ENCODE measurements around the gene MGAM2.

Gene MGAM2

DNA sequence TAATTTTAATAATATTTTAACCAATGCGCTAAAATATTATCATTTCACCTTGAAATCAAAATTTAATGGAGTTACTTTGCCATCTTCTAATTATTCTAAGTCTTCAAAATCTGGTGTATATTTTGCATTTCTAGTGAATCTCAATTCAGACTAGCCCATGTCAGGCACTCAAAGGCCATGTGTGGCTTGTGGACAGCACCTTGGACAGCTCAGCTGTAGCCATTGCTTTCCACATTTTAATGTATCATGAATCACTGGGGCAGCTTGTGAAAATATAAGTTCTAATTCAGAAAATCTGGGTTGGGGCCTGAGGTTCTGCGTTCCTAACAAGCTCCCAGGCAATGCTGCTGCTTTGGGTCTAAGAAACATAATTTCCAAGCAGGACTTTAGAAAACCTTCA lies 57.2 kb downstream of the MGAM2 start:
- H3K4me3 ChIP-seq: no peak overlapping the region
- H3K27ac ChIP-seq: no peak overlapping the region

DNA sequence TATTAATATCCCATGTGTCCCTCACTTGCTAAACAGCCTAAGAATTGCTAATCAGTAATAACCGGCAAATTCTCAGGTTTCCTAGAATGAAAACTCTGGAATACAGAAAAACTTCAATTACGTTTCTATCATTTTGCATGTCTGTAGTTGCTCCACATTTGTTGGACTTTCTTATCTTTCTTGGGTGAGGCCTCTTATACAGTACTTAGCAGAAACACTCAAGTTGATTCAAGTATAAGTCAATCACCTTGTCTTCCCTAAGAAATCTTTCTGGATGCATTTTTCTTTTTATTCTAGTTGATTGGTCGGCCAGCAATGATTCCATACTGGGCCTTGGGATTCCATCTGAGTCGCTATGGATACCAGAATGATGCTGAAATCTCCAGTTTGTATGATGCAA lies 61.4 kb downstream of the MGAM2 start:
- Histone ChIP-seq H3K4me3 (no peak overlapping the region), H3K27ac (no peak overlapping the region)

DNA sequence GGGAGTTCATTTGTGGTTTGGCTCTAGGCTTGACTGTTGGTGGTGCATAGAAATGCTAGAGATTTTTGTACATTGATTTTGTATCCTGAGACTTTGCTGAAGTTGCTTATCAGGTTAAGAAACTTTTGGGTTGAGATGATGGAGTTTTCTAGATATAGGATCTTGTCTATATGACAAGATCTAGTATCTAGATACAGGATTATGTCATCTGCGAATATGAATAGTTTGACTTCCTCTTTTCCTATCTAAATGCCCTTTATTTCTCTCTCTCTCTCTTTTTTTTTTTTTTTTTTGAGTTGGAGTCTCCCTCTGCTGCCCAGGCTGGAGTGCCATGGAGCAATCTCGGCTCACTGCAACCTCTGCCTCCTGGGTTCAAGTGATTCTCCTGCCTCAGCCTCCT lies 62.9 kb downstream of the MGAM2 start:
- Histone ChIP-seq H3K27ac (no peak overlapping the region), H3K4me3 (no peak overlapping the region)

DNA sequence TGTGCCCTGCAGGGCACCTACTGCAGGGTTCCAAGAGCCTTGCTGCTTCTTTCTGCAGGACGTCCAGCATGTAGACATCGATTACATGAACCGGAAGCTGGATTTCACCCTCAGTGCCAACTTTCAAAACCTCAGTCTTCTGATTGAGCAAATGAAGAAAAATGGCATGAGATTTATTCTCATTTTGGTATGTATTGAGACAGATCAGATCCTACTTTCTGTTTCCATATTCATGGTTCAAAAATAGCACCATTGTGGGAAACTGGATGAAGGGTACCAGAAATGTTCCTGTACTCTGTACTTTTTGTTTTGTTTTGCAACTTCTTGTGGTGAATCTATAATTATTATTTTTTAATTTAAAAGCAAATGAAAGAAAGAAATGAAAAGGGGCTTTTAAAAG lies 64.1 kb downstream of the MGAM2 start:
- Histone ChIP-seq H3K4me3 (no peak overlapping the region), H3K27ac (no peak overlapping the region)

DNA sequence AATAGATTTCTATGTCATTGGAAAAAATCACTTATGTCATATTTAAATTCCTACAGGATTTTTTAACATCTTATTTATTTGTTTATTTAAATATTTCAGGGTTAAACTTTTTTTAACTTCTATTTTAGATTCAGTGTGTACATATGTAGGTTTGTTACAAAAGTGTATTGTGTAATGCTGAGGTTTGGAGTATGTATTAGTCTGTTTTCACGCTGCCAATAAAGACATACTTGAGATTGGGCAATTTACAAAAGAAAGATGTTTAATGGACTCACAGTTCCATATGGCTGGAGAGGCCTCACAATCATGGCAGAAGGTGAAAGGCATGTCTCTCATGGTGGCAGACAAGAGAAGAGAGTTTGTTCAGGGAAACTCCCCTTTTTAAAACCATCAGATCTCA lies 65.4 kb downstream of the MGAM2 start:
- H3K4me3 ChIP-seq: no peak overlapping the region
- H3K27ac ChIP-seq: no peak overlapping the region

DNA sequence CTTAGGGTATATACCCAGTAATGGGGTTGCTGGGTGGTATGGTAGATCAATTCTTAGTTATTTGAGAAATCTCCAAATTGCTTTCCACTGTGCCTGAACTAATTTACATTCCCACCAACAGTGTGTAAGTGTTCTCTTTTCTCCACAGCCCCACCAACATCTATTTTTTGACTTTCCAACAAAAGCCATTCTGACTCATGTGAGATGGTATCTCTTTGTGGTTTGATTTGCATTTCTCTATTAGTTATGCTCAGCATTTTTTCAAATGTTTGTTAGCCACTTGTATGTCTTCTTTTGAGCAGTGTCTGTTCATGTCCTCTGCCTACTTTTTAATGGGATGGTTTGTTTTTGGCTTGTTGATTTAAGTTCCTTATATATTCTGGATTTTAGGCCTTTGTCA lies 66.4 kb downstream of the MGAM2 start:
- no peak overlapping the region for H3K27ac ChIP-seq
- H3K4me3 ChIP-seq: no peak overlapping the region

DNA sequence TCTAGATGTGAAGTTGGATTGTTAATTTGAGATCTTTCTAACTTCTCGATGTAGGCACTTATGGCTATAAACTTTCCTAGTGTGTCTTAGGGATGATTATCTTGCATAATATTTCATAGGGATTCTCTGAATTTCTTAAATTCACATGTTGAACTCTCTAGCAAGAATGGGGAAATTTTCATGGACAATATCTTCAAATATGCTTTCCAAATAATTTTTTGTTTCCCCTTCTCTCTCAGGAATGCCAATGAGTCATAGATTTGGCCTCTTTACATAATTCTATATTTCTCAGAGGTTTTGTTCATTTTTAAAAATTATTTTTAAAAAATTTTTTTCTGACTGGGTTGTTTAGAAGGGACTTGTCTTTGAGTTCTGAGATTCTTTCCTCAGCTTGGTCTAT lies 68.9 kb downstream of the MGAM2 start:
- Histone ChIP-seq H3K4me3 (no peak overlapping the region), H3K27ac (no peak overlapping the region)

DNA sequence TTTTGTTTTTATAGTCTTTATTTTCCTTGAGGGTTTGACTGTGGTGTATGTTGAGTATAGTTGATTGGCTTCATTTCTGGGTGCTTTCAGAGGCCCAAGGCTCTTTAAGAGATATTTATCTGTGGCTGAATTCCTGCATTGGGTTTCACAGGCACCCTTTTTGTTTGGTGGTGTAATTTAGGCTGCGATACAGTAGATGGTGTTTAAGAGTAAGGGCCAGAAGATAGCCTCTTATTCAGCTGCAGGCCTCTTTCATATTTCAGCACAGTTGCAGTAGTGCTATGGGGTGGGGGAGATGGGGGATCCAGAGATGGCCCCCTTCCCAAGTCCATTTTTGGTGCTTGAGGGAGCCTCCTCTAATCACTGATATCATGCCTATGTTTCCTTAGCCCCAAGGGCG lies 69.7 kb downstream of the MGAM2 start:
- no peak overlapping the region for H3K27ac ChIP-seq

DNA sequence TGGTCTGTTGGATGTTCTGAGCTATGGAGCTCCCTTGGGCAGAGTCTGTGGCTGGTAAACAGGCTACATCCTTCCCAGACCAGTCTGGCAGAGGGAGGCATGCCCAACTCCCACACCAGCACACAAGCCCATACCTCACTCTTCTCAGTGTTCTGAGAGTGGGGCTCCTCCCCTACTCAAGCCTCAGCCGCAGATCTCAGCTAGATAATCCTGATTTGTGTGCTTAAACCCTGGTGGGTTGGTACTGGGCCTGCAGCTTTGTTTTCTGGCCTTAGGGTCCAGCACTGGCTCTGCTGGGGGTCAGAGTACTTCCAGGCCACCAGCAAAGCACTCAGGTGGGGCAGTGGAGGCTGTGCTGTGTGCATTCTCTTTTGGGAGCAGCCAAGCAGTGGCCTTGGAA lies 70.4 kb downstream of the MGAM2 start:
- peak overlapping the region in 1 of 21 experiments; percentile 9 for H3K27ac ChIP-seq

More for the DNA sequence above, 69.7 kb downstream of the MGAM2 start:
- H3K4me3 ChIP-seq: no peak overlapping the region

DNA sequence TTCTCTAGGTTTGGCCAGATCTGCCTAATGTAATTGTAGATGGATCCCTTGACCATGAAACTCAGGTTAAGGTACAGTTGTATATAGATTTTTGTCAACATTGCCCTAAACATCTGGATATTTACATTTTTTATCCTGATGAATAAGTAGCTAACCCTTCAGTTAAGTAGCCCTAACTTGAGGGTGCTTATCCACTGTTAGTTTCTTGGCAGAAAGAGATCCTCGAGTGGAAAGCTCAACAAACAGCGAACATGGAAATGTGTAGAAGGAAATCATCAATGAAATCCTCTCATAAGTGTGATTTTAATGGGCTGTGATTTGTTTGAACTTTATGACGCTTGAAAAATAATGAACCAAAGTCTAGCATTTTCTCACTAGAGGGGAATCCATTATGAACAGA lies 73.6 kb downstream of the MGAM2 start:
- Histone ChIP-seq H3K27ac (no peak overlapping the region), H3K4me3 (no peak overlapping the region)

More for the DNA sequence above, 70.4 kb downstream of the MGAM2 start:
- H3K4me3 ChIP-seq: no peak overlapping the region

DNA sequence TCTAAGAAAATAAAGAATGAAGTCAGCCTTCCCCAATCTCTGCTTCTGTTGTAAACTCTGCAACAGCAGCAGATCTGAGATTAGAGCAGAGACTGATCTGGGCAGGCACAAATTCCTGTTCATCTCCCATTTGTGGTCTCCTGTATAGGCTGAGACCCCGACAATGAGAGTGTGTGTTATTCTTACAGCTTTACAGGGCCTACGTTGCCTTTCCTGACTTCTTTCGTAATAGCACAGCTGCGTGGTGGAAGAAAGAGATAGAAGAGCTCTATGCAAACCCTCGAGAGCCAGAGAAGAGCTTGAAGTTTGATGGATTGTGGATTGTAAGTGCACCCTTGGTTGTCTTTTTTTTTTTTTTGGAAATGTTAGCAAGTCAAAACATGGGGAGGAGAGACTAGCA lies 74.3 kb downstream of the MGAM2 start:
- Histone ChIP-seq H3K4me3 (no peak overlapping the region), H3K27ac (no peak overlapping the region)

DNA sequence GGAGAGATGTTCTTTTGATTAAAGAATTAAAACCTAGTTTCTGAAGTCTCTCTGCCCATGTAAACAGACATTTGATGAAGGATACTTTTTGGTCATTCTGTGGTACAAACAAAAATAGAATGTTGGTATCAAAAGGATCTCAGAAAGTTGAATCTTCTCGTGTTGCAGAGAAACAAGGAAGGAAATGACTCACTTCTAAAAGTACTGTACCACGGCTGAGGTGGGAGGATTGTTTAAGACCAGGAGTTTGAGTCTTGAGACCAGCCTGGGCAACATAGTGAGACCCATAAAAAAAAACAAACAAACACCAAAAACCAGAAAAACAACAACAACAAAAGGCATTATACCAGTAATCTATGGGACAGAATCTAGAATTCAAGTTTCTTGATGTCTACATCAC lies 76.6 kb downstream of the MGAM2 start:
- Histone ChIP-seq H3K4me3 (no peak overlapping the region), H3K27ac (no peak overlapping the region)

DNA sequence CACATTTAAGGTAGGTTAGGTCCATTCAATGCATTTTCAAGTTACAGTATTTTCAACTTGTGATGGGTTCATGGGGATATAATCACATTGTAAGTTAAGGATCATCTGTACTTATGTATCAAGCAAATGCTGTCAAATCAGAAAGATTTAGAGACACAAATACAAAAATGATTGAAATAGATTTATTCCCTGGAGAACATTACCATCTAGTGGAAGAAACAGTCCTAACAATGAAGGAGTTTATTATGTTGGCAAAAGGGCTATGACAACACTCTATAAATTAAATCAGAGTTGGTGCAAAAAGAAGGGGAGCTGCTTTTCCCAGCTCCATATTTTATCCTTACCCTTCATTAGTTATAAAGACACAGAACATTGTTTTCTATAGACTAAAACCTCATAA lies 77.3 kb downstream of the MGAM2 start:
- no peak overlapping the region for H3K27ac ChIP-seq

DNA sequence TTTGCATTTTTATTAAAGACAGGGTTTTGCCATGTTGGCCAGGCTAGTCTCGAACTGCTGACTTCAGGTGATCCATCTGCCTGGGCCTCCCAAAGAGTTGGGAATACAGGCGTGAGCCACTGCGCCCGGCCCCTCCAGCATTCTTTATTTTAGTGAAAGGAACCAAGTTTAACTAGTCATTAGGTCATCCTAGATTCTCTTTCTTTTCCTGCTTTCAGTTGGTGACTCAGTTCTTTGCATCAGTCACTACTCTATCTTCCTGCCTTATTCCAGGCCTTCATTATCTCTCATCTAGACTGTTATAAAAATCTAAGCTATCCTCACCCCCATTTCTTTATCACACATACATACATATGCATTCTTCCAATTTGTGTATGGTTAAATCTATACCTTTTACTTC lies 82.7 kb downstream of the MGAM2 start:
- H3K27ac ChIP-seq: no peak overlapping the region
- no peak overlapping the region for H3K4me3 ChIP-seq

More for the DNA sequence above, 77.3 kb downstream of the MGAM2 start:
- no peak overlapping the region for H3K4me3 ChIP-seq

DNA sequence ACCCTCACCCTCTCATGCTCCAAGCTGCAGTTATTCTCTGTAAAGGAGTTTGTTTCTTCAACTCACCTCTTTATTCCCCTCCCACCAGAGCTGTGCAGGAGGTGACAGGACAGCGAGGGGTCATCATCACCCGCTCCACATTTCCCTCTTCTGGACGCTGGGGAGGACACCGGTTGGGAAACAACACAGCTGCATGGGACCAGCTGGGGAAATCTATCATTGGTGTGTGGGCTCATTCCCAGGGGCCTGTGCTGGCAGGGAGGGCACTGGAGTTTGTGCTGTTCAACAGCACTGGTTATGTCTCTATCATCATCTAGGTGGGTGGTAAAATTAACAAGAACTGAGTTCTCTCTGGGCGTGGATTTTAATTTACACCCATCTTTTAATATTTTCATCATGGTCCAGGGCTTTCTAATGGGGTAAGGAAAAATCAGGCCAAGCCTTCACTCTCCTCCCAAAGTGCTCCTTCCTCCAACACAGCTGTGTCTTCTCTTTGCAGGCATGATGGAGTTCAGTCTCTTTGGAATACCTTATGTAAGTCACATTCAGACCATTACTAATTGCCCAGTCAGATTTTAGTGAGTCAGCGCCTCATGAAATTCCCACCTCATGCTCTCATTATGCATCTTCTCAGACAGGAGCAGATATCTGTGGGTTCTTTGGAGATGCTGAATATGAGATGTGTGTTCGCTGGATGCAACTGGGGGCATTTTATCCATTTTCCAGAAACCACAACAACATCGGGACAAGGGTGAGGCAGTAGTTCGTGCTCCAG lies 84.7 kb downstream of the MGAM2 start:
- no peak overlapping the region for H3K27ac ChIP-seq
- no peak overlapping the region for H3K4me3 ChIP-seq

DNA sequence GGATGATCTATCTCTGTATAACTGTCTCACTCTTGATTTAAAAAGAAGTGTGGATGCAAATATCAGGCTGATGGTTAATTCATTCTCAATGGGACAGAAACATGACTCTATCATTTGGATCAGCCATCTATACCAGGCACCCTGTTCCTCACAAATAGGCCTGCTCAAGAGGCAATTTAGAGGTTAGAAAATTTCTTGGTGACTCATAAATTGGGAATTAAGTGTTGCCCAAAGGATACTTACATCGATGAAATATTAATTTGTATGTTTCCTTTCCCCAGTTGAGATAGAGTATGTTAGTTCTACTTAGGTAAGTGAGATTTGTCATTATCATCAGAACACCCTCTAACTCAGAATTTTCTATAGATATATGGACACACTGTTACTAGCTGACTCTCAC lies 88.7 kb downstream of the MGAM2 start:
- no peak overlapping the region for H3K4me3 ChIP-seq
- H3K27ac ChIP-seq: no peak overlapping the region

DNA sequence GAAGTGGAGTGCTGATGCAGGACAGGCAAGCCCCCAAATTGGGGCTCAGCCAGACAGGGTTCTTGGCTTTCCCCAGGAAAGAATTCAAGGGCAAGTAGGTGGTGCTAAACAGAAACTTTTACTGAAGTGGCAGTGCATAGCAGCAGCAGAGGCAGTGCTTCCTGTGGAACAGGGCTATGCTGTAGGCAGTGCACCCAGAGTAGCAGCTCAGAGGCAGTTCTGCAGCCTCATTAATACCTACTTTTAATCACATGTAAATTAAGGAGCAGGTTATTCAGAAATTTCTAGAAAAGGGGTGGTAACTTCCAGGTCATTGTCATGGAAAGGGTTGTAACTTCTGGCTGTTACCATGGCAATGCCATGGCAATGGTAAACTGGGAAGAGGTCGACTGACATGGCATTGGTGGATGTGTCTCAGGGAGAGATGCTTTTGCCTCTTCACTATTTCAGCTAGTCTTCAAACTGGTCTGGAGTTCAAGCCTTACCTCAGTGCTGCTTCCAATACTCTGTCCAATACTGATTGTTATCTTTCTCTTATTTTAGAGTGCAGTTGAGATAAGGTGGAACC lies 117.1 kb downstream of the MGAM2 start:
- no peak overlapping the region for H3K4me3 ChIP-seq

DNA sequence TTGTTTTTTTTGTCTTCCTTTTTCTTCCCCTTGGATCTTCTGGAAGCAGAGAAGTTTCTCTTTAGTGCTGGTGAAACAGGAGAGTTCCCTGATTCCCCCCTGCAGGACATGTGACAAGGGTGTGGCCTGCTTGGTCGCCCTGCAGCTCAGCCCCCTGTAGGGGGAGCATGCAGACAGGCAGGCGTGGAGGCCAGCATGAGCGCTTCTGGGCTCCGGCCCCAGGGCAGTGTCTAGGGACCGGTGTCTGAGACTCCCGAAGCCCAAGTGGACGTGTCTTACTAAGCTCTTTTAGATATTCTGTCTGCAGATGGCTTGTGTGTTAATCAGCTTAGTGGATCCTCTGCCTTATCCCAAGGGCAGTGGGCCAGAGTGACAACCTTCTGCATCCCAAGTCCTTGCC lies 120.2 kb downstream of the MGAM2 start:
- Histone ChIP-seq H3K4me3 (no peak overlapping the region), H3K27ac (no peak overlapping the region)

More for the DNA sequence above, 117.1 kb downstream of the MGAM2 start:
- H3K27ac ChIP-seq: no peak overlapping the region

DNA sequence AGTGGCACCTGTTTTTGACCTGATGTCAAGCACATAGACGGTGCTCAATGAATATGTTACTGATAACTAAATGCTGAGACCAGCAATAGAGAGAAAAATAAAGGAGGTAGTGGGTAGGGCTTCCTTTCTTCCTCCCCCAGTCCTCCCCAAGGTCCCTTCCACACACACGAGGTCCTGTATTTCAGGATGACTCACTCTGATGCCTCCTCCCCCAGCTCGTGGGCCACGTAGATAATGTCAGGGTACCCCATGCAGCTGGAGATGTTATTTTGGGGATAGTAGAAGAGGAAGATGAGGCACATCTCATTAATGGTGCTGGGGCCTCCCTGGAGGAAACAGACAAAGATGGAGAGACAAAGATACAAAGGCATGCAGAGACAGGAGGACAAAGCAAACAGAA lies 129.0 kb downstream of the MGAM2 start:
- Histone ChIP-seq H3K4me3 (no peak overlapping the region), H3K27ac (no peak overlapping the region)

DNA sequence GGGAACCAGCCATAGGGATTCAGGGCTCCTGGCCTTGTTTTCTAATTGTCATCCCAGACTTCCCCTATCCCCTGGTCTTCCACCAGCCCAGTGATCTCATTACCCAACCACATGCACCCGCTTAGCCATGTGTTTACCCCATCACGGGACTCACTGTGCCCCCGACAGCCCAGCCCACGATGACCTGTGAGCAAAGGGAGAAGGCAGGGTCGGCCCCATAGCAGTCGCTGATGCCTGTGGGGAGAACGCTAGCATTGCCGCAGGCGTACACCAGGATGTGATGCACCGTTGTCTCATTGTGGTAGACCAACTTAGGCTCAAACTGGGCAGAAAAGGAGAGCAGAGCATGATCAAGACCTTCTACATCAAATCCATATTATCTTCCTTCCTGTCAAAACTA lies 132.3 kb downstream of the MGAM2 start:
- Histone ChIP-seq H3K27ac (no peak overlapping the region), H3K4me3 (no peak overlapping the region)

DNA sequence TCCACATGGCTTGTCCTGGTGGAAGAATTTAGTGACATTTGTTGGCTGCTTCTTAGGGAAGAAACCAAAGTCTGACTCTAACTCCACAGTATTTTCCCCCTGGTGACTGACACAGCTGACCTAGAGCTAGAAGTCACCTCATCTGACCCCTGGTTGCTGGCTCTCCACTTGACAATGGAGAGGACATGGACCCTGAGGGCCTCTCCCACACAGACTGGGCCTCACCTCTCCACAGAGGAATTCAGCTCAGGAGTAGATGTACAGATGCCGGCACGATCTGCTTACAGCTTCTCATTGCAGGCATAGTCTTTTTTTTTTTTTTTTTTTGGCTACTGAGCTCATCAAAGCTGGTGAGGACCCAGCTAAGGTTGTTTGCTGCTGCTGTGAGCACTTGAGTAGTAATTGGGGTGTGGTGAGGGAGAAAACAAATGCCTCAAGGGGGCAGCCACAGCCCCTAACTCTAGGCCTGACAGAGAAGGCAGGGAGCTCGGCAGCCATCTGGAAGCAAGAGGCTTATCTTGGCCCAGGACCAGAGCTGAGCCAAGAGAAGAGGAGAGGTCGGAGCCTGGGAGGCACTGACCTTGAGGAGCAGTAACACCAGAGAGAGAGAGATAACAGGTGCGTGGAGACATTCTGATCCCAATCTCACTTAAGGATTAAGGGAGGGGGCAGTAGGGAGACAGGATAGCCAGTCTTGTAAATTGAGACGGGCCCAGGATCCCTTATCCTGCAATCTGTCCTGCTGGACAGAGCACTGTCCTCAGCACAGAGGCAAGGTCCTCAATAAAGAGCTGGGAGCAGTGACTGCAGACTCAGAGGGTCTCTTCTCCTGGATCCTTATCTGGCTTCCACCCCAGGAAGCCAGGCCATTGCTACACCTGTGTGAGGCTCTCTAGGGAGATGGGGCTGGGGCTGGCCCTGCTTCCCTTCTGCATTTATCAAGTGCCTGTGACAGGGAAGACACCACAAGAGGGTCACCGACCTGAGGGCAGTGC lies 136.9 kb downstream of the MGAM2 start:
- Histone ChIP-seq H3K27ac (no peak overlapping the region), H3K4me3 (no peak overlapping the region)

All from skin epidermis (tissue), 12 donors.